CD14-positive monocyte (primary cell): Measurements from ENCODE around the gene CDH22. TPM values are rescaled to one million over a fixed set of nuclear protein-coding genes. Genes with fewer than 3 reads are reported as not detected.

ENCODE experiments used
- DNase-seq, 3 donors: peaks; one replicate each; pipeline ENCODE4 v3.0.0-alpha.2; 2011 to 2022
- H2AFZ ChIP-seq: 2 replicates; pipeline ENCODE4 v1.6.0; 2012; ENCODE audit warnings: mild to moderate bottlenecking, low read depth, low read length, inconsistent platforms; ENCODE audit not compliant: insufficient read depth, poor library complexity, severe bottlenecking
- H3K27ac ChIP-seq, 2 donors: 1 replicate in 1 of 2; 2 replicates in 1 of 2; pipeline ENCODE4 v1.5.1; 2012 to 2013; ENCODE audit warnings: low read length in 2 of 2, control low read depth in 1 of 2, inconsistent platforms in 1 of 2, low read depth in 1 of 2, mild to moderate bottlenecking in 1 of 2
- H3K27me3 ChIP-seq, 2 donors: one replicate each; pipeline versions ENCODE4 v1.6.0 to v1.6.1; 2011 to 2013; ENCODE audit warnings: low read length in 2 of 2; ENCODE audit not compliant: control insufficient read depth in 2 of 2, insufficient read depth in 2 of 2
- H3K36me3 ChIP-seq, 2 donors: replicated peaks in 1 of 2; 1 replicate in 1 of 2; 2 replicates in 1 of 2; pipeline versions ENCODE4 v1.5.1 to v1.6.1; 2012 to 2013; ENCODE audit warnings: low read length in 2 of 2, control low read depth in 1 of 2, inconsistent platforms in 1 of 2, mild to moderate bottlenecking in 1 of 2; ENCODE audit not compliant: insufficient read depth in 2 of 2, control insufficient read depth in 1 of 2
- H3K4me1 ChIP-seq, 2 donors: 1 replicate in 1 of 2; 2 replicates in 1 of 2; pipeline versions ENCODE4 v1.5.1 to v1.6.1; 2012 to 2013; ENCODE audit warnings: low read length in 2 of 2, control low read depth in 1 of 2, inconsistent platforms in 1 of 2, mild to moderate bottlenecking in 1 of 2, moderate library complexity in 1 of 2; ENCODE audit not compliant: insufficient read depth in 2 of 2, control insufficient read depth in 1 of 2
- H3K4me2 ChIP-seq: replicated peaks from 2 replicates; pipeline ENCODE3; 2012; ENCODE audit warnings: low read length, moderate library complexity, mild to moderate bottlenecking; ENCODE audit not compliant: poor library complexity, severe bottlenecking; ENCODE audit errors: extremely low read depth
- H3K4me3 ChIP-seq, 3 experiments: fragments of 200-600 bp in 1 of 3; sonication (generic) in 1 of 3; replicated peaks in 1 of 3; 1 replicate in 2 of 3; 2 replicates in 1 of 3; pipeline ENCODE4 v1.5.1; 2011 to 2013; ENCODE audit warnings: low read length in 3 of 3, mild to moderate bottlenecking in 3 of 3, control low read depth in 2 of 3, low read depth in 2 of 3, inconsistent platforms in 1 of 3, moderate library complexity in 1 of 3
- H3K79me2 ChIP-seq: 2 replicates; pipeline ENCODE4 v1.6.0; 2012; ENCODE audit warnings: mild to moderate bottlenecking, control low read depth, inconsistent platforms, low read length, moderate library complexity; ENCODE audit not compliant: insufficient read depth
- H3K9ac ChIP-seq: 2 replicates; pipeline ENCODE4 v1.6.0; 2017; ENCODE audit warnings: low read length, mild to moderate bottlenecking; ENCODE audit not compliant: insufficient read depth, poor library complexity, severe bottlenecking
- H3K9me3 ChIP-seq, 2 donors: replicated peaks in 1 of 2; 1 replicate in 1 of 2; 2 replicates in 1 of 2; pipeline versions ENCODE4 v1.5.1 to v1.6.1; 2012 to 2013; ENCODE audit warnings: low read length in 2 of 2, control low read depth in 1 of 2; ENCODE audit not compliant: control insufficient read depth in 1 of 2, insufficient read depth in 1 of 2
- H4K20me1 ChIP-seq: 2 replicates; pipeline ENCODE4 v1.6.0; 2012; ENCODE audit warnings: mild to moderate bottlenecking, low read length, control low read depth, moderate library complexity; ENCODE audit not compliant: insufficient read depth
- H3K27ac Mint-ChIP-seq, 7 donors: one replicate each; pipeline ENCODE4 v1.8.0; 2020; ENCODE audit warnings: mild to moderate bottlenecking in 7 of 7, mixed read lengths in 7 of 7, moderate library complexity in 6 of 7, inconsistent platforms in 2 of 7
- H3K27me3 Mint-ChIP-seq, 3 donors: one replicate each; pipeline ENCODE4 v1.8.0; 2021 to 2022; ENCODE audit warnings: low read depth in 3 of 3, mild to moderate bottlenecking in 3 of 3, mixed read lengths in 3 of 3, moderate library complexity in 3 of 3, inconsistent platforms in 1 of 3
- H3K36me3 Mint-ChIP-seq, 2 donors: one replicate each; pipeline ENCODE4 v1.8.0; 2020; ENCODE audit warnings: mixed read lengths in 2 of 2, inconsistent platforms in 1 of 2, mild to moderate bottlenecking in 1 of 2
- H3K4me1 Mint-ChIP-seq: one replicate; pipeline ENCODE4 v1.8.0; 2020; ENCODE audit warnings: mild to moderate bottlenecking, mixed read lengths
- H3K4me3 Mint-ChIP-seq, 2 donors: one replicate each; pipeline ENCODE4 v1.8.0; 2020; ENCODE audit warnings: mild to moderate bottlenecking in 2 of 2, mixed read lengths in 2 of 2, moderate library complexity in 1 of 2
- H3K9me3 Mint-ChIP-seq, 7 donors: one replicate each; pipeline ENCODE4 v1.8.0; 2020 to 2022; ENCODE audit warnings: mixed read lengths in 7 of 7, mild to moderate bottlenecking in 6 of 7, moderate library complexity in 6 of 7, inconsistent platforms in 2 of 7
- CTCF ChIP-seq: fragments of 200-600 bp; IDR thresholded peaks from one replicate; pipeline ENCODE4 v1.8.0; 2022; ENCODE audit warnings: antibody characterized with exemption, mild to moderate bottlenecking
- WGBS: methylation state at CpG from one replicate; pipeline ENCODE4 v1.1.5; 2013; ENCODE audit warnings: missing lambda C conversion rate; ENCODE audit not compliant: insufficient coverage; 5-methylcytosine and 5-hydroxymethylcytosine counted together
- intact Hi-C, 2 donors: fragments of 100-400 bp; cut with micrococcal nuclease; formaldehyde crosslinking; loops; one replicate each; pipeline versions ENCODE4 v1.15.0 to v1.15.1; 2023
- polyA plus RNA-seq, 3 donors: library from polyadenylated mRNA; depleted of rRNA in 1 of 3; unstranded in 2 of 3; stranded (reverse) in 1 of 3; fragments of 300-500 nt in 2 of 3; fragments of >200 nt in 1 of 3; fragmentation: Illumina TruSeq in 2 of 3; gene quantifications; 1 replicate in 2 of 3; 2 replicates in 1 of 3; pipeline ENCODE4 v1.2.3, GENCODE V29; 2012 to 2021

CDH22 gene
- polyA plus RNA-seq, 3 donors, result not detected

GRCh38 chr20:46218656-46219055, 89.6 kb downstream of the CDH22 start:
- Mint-ChIP-seq H3K27ac (no peak overlapping the region), H3K27me3 (peaks cover 7 to 26% (median 16%) of the 10 kb centered on the region in 3 donors), H3K36me3 (no peaks in the 10 kb centered on the region), H3K9me3 (peaks cover 0 to 4% (median 0%) of the 10 kb centered on the region in 7 donors), H3K4me1 (peaks cover 11% of the 10 kb centered on the region), H3K4me3 (no peak overlapping the region)
- Histone ChIP-seq H3K9me3 (no peaks in the 10 kb centered on the region), H3K4me1 (no peaks in the 10 kb centered on the region), H3K27me3 (peaks cover 0 to 8% of the 10 kb centered on the region in 2 donors), H3K4me2 (no peak overlapping the region), H3K9ac (no peak overlapping the region), H2AFZ (no peak overlapping the region), H3K27ac (no peak overlapping the region), H4K20me1 (no peaks in the 10 kb centered on the region), H3K79me2 (no peaks in the 10 kb centered on the region), H3K36me3 (no peaks in the 10 kb centered on the region), H3K4me3 (no peak overlapping the region)
- no peak for DNase-seq
- intact Hi-C loops, result no loop called here
- TF ChIP-seq CTCF, result no peak
- WGBS, result no CpG with 5 or more reads among the region's 9 CpGs

- Histone ChIP-seq H3K4me1 (no peaks in the 10 kb centered on the region), H3K9ac (no peak overlapping the region), H3K4me3 (no peak overlapping the region), H3K27ac (no peak overlapping the region), H4K20me1 (no peaks in the 10 kb centered on the region), H3K9me3 (no peaks in the 10 kb centered on the region), H2AFZ (no peak overlapping the region), H3K27me3 (peaks cover 0 to 10% of the 10 kb centered on the region in 2 donors), H3K79me2 (no peaks in the 10 kb centered on the region), H3K4me2 (no peak overlapping the region), H3K36me3 (no peaks in the 10 kb centered on the region)
- no peak for DNase-seq
- Mint-ChIP-seq H3K4me1 (peaks cover 7% of the 10 kb centered on the region), H3K4me3 (no peak overlapping the region), H3K27ac (no peak overlapping the region), H3K27me3 (peaks cover 10 to 31% (median 21%) of the 10 kb centered on the region in 3 donors), H3K36me3 (no peaks in the 10 kb centered on the region), H3K9me3 (peaks cover 0 to 2% (median 0%) of the 10 kb centered on the region in 7 donors)
- intact Hi-C loops, result no loop called here
- TF ChIP-seq CTCF, result no peak
Measured at GRCh38 chr20:46217583-46217982, 90.7 kb downstream of the CDH22 start.
